Stimulated activated CD8-positive, alpha-beta memory T cell treated with anti-CD3 and anti-CD28 coated beads, Interleukin-4, amount 100 ng/mL, for 1 hour (primary cell): ENCODE results near the gene ARRB1.
A peak's percentile ranks its signal among the peaks of the same experiment; 100 is the strongest.
"Not testable (repeated sequence)": the region's sequence is repeated elsewhere in the genome, so short reads cannot be mapped to it uniquely, and the experiment has no call there.

Experiments
- DNase-seq, 2 donors: peaks; one replicate each; pipeline ENCODE4 v3.0.0-alpha.2; 2020; ENCODE audit warnings: low read depth in 2 of 2, low spot score in 1 of 2

The ARRB1 gene

DNA sequence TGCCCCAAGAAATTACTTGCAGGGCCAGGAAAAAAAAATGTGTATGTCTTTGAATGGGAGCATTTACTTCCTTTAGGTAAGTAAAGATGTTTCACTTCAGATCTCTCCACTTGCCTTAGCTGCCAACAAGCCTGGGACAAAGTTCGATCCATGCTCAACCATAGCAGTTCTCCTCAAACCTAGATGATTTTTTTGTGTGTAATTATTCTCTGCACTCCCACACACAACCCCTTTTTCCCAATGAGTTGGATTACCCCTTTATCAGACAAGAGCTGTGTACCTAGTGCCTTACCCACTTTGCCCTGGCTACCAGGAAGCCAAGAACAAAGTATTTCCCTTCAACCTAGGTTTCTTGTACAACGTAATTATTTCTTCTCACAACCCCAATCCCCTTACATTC, 75.3 kb downstream of the ARRB1 start:
- DNase-seq = no peak

DNA sequence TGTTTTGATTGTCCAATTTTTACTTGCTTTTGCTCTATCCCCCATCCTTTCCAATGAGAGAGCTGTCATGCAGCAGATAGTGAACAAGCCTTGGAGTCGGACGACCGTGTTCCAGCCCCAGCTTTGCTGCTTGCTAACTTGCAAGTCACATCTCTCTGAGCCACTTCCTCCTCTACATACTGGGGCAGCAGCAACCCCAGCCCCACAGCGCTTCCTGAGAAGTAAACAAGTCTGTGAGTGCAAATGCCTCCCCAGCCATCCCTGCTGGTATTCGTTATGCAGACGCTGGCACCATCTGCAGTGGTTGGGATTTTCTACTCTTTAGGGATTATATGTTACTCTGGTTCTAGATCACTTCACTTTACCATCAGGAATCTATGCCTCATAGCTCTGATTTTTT, 75.9 kb downstream of the ARRB1 start:
- DNase-seq = peak; percentile 54 to 56

DNA sequence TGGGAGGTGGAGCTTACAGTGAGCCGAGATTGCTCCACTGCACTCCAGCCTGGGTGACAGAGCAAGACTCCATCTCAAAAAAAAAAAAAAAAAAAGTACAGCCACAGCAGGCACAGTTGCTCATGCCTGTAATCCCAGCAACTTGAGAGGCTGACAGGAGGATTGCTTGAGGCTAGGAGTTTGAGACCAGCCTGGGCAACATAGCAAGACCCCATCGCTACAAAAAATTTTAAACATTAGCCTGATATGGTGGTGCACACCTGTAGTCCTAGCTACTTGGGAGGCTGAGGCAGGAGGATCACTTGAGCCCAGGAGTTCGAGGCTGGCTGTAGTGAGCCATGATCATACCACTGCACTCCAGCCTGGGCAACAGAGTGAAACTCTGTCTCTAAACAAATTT, 76.7 kb downstream of the ARRB1 start:
- not testable (repeated sequence) for DNase-seq

DNA sequence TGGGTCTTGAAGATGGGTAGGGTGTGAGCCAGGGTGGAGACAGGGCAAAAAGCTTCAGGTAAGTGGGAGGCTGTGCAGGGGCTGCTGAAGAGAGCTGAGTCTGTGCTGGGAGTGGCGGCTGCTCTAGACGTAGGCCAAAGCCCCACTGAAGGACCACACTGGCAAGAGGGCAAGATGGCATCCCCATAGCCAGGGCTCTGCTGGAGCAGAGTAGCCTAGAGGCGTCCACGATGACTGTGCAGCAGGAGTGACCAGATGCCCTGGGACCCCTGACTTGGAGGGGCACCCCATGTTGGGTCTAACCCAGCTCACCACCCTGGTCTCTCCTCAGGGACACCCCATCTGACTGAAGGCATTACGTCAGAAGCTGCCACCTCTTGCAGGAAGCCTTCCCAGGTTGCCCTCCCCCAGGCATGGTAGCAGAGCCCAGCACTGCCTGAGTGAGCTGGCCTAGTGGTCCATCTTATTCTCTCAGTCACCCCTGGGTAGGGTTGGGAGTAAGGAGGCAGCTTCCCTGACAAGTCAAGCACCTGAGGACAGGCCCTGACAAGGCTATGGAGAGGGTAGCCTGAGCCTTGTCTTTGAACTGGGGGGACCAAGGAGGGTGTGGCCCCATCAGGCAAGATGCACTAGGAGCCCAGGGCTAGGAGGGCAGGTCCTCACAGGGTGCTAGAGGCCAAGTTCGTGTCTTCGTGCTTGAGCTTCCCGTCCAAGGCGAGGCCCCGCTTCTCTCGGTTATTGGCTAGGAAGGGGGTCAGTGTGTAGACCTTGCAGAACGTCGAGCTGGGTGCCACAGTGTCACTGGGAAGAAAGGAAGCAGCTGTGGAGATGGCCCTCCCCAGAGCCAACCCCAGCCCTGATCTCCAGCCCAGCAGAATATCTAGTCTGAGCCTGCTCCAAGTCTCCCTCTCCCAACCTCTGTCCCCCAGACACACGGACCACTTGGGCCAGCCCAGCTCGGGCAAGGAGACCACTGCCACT, 77.8 kb downstream of the ARRB1 start:
- DNase-seq = no peak

DNA sequence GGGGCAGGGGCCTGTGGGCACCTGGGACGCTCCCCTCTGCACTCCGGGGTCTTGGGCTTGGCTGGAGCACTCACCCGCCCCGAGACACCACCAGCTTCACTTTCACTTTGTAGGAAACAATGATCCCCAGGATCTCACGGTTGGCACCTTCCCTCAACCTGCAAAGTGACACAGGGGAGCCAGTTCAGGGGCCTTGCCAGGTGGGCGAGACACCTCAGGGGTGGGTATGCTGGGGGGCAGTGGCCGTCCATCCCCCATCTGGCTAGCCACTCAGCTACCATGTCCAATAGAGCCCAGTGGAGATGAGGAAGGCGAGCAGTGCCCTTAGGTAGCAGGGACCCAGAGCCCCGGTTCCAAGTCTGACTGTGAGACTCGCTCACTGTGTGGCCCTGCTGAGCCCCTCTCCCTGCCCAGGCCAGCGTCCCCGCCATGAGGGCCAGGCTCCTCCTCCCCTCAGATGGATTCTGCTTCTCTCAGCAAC, 78.6 kb downstream of the ARRB1 start:
- DNase-seq = no peak

DNA sequence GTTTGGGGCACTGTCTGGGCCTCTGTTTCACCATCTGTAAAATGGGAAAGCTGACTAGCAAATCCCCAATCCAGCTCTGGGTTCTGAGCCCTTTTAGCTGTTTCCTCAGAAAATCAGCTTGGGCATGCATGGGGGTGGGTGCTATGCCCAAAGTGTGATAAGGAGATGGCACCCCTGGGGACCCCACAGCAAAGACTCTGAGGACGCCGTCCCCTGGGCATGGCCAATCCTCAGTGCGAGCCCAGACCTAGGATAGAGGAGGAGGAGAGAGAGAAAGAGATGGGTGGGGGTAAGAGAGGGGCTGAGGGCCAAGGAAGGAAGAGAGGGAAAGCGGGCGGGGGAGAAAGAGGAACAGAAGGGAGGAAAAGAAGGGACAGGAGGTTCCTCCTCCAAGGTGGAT, 79.1 kb downstream of the ARRB1 start:
- DNase-seq = no peak

DNA sequence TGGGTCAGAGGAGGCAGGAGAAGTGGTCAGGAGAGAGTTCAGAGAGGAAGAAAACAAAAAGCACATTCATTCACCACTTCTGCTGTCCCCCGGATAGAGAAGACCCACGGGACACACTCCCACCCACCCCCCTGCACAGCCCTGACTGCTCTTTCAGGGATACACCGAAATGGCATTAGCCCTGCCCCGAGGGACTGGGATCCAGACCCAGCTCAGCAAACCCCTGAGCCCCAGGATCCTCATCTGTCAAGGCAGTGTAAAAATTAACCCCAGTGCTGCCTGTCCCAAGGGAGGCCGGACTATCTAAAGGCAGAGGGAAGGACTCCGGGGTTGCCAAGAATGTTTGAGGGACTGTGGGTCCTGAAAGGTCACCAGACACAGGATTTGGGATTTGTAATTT, 79.7 kb downstream of the ARRB1 start:
- DNase-seq = no peak

DNA sequence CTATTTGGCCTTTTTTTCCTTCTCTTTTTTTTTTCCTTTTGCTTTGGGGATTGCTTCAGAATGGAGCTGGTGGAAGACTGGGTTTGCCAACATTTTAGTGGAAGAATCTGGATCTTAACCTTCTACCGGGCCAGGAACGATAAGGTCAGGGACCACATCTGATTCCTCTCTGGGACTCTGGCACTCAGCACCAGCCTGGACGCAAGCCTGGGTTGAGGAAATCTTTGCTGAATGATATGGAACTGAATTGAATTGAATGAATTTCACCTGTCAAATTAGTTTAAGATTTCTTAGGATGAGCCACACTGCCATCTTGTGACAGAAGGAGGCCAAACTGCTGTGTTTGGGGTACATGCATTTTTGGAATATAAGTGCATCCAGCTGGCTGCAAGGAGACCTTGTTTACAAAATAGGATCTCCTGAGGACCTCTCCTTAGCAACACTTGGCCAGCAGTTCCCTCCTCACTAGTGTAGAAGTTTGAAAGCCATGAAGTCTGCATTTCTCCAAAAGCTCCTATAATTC, 80.5 kb downstream of the ARRB1 start:
- no peak for DNase-seq

DNA sequence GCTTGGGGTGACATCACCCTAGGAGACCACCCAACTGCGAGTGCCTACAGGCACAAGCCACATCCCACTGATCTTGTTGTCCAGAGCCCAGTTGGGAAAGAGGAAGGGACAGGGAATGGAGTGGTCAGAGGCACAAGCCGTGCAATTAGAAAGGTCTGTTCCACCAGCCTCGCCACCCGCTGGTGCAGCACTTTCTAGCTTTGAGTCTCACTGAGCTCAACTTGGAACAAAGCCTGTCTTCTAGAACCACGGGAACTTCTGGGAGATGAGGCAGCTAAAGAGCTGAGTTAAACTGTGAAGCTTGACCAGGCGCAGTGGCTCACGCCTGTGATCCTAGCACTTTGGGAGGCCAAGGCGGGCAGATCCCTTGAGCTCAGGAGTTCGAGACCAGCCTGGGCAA, 81.6 kb downstream of the ARRB1 start:
- DNase-seq = no peak

DNA sequence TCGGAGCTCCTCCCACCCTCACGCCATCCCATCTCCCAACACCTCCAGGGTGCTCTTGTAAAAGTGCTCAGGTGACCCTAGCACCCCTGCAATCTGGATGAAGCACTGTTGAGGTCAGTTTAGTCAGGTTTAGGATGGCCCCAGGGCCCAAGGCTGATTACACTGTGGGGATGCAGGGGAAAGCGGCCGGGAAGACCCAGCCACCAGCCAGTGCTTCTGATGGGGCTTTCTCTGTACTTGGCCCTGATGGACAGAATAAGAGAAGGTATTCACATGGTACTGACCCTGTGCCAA, 82.1 kb downstream of the ARRB1 start:
- no peak for DNase-seq

DNA sequence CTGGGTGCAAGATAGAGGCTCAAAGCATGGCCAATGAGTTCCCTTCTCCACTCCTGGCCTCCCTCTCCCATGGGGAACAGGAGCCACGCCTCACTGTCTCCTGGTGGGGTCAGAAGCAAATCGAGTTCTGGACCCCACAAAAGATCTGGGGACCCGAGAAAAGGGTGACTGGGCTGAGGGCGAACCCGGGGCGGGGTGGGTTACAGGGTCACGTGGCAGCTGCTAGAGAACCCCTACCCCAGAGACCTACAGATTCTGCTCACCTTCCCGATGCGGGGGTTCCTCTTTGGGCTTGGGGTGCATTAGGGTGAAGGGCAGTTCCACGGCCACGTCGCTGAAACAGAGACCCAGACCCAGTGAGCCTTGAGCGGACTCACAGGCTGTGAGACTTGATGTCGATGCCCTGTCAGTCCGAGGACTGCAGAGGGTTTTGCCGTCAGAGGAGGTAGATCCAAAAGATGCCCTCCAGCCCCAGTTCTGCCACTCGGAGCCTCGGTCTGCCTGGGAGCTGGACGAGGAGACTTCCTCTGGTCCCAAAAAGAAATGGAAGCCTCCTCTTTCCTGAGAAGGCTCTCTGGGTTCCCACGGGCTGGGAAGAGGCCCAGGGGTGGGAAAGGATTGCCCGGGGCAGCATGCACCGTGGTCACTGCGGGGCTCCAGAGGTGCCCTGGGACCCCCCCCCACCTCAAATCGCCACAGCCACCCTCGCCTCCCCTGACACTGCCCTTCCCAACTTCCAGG, 82.7 kb downstream of the ARRB1 start:
- DNase-seq = no peak

DNA sequence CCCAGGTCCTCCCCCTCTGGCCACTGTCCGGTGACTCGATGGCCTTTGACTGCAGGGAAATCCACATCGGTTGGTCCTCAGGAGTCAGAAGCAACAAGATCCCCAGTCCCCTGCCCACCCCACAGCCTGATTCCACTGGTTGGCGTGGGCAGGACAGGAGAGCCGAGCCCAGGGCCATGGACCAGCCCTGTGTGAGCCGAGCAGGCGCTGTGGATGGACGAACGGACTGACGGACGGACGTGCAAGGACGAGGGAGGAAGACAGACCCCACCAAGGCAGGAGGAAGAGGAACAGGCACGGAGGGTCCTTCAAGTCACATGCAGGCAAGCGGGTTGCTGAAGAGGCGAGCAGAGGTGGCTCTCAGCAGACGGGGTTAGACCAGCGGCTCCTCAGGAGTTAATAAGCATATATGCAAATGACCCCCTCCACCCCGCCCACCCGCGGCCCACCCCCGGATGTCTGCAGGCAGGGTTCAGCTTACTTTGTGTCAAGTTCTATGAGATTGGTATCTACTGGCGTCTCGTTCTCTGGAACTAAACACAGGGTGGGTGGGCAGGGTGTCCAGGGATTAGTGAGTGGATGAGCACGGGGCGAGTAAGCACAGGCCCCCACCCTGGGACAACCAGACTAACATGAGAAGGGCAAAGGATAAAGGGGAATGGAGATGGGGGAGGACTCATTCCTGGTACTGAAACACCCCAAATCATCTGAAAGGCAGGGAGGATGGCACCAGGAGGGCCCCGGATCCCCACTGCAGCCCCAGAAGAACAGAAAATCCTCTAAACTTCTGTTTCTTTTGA, 84.1 kb downstream of the ARRB1 start:
- no peak for DNase-seq

DNA sequence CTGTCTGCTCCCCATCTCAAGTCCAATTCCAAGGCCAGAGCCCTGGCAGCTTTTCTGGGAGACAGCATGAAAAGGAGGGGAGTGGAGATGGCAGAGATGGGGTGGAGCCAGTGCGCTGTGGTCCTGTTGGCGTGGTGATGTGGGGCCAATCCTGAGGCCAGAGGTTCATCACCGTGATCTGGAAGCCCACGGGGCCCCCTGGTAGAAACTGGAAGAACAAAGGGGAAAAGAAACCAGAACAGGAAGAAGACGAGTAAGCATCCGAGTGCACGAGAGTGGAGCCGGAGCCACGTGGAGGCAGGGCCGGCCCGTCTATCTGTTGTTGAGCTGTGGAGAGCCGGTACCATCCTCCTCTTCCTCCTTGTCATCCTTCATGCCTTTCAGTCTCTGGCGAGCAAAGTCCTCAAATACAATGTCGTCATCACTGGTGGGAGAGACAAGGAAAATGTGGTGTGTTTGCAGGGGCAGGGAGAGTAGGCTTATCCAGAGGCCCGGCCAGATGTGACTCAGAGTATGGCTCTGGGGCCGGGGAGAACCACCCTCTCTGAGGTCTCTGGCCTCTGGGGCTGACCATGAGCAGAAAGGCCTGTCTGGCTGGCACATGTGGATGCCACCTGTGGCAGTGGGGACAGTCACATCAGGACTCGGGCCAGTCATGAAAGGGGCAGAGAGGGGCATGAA, 85.5 kb downstream of the ARRB1 start:
- DNase-seq = no peak

DNA sequence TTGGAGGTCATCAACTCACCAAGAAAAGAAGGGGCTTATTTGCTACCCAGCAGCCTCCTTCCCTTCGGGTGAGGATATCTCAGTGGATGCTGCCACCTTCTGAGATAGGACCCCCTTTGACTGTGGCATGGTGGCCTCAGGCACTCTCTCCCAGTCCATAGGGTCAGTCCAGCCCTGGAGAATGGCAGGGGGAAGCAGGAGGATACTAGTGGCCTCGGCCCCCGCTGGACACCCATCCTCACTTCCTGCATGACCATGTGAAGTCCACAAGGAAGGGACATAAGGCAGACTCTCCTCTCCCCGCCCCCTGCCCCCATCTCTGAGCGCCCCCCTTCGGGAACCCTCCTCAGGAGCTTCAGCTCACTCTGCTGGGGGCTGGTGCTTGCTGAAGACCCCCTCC, 86.5 kb downstream of the ARRB1 start:
- no peak for DNase-seq

DNA sequence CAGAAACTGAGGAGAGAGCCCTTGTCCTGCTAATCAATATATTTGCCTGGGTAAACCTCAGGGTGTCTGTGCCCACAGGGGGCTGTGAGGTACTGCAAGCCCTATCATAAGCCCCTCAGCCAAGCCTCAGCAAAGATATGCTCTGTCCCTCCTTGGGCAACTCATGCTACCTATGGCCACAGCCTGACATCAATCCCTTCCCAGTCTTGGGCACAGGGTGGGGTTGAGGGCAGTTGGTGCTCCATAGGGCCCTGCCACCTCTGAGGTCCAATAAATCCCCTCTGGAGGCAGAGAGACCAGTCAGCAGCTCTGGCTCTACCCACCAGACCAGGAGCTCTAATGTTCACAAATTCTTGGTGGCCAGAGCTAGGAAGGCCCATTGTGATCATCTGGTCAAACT, 87.1 kb downstream of the ARRB1 start:
- DNase-seq = no peak

DNA sequence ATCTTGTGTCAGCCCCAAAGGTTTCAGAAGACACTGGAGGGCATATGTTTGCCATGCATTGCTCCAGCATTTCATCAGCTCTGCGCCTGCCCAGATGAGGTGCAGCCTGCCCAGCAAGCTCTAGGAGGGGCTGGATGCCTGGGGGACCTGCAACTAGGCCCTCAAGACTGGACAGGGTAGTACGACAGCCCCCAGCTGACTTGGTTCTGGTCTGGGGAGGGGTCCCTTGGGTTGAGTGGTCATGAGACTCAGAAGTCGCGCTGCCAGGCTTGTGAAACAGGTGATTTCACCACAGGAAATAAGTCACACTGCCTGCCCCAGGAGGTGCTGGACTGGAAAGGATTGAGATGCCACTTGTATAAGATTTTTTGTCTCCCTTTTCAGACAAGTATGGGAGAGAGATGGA, 87.5 kb downstream of the ARRB1 start:
- DNase-seq = no peak

DNA sequence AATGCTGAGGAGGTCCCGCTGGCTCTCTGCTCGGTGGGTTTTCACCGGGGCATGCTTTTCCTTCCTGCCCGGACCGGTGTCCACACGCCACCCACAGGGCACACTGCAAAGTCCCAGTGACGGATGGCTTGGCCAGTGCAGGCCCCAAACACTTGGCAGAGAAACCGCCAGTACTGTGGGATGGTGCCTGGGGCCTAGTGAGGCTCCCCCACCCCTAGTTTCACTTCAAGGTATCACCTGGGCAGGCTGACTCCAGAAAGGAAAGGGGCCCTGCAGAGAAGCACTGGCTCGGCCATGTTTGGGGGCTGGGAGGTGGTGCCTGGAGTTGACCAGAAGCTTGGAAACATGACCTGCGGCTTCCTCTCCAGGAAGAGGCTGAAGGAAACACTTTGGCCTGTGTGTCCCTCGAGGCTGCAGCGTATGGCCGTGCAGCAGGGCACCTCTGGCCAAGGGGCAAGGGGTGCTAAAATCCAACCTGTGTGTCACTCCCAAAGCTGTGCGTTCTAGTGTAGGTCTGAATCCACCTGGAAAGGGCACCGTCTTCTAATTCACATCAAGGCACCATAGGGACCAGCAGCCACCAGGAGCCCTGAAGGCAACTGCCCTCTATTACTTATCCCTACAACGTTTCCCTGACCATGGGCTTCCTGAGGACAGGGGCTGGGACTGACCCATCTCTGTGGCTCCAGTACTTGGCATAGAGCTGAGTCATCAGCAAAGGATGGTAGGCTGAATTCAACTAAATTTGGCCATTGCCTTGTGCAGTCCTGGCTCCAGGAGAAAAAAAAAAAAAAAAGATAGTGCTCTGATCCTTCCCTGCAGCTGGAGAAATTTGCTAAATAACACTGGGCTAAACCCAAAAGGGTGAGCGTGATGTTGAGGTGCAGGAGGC, 88.3 kb downstream of the ARRB1 start:
- DNase-seq = no peak

DNA sequence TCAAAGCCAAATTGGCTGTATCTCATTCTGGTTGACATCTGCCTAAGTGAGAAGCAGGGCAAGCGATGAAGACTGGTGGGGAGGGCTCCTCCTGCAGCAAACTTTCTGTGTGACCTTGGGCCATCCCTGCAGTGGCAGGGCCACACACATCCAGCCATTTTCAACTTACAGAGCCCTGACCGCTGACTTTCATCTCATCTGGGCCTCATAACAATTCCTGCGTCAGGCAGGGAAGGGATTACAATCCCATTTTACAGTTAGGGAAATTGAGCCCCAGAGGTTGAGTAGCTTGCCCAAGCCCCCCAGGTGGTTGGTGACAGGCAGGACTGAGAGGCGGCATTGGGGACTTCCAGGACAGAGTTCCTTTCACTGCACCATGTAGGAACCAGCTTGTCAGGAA, 89.0 kb downstream of the ARRB1 start:
- no peak for DNase-seq

DNA sequence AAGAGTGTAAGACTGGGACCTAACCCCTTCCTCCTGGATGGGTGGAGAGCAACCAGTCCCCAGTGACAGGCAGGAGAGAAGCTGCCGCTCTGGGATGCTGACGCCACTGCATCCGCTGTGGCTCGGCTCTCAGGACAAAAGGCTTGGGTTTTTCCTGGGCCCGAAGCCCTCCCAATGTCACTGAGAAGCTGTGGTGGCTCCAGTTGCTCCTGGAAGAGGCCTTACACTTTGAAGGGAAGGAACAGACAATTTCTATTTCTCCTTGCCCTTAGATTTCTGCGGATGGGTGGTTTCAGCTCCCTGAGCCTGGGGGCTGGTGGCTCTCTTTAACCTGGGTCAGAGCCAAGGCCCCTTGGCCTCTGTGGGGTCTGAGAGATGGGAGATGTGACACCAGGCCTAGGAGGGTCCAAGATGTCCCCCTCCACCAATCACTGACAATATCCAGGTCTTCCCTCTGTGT, 89.5 kb downstream of the ARRB1 start:
- no peak for DNase-seq
